Fibroblast of the aortic adventitia (primary cell): ENCODE measurements around the gene ZNF423. TPM values are rescaled to one million over a fixed set of nuclear protein-coding genes. Genes with fewer than 3 reads are reported as not detected.

Source experiments
- DNase-seq: peaks from one replicate; pipeline ENCODE4 v3.0.0-alpha.2; 2010; ENCODE audit warnings: low read depth
- H3K4me3 ChIP-seq: 2 replicates; pipeline ENCODE4 v1.5.1; 2011; ENCODE audit warnings: low read depth, mild to moderate bottlenecking, control low read depth, low read length, moderate library complexity
- CTCF ChIP-seq: IDR thresholded peaks from 2 replicates; pipeline ENCODE4 v1.5.1; 2011; ENCODE audit warnings: mild to moderate bottlenecking, low read length, control low read depth, inconsistent platforms; ENCODE audit not compliant: insufficient read depth
- total RNA-seq: library from RNA; depleted of rRNA; stranded (reverse); fragments of >200 nt; gene quantifications from 2 replicates; pipeline ENCODE4 v1.2.3, GENCODE V29; 2012; ENCODE audit warnings: low replicate concordance

ZNF423 gene
- total RNA-seq, 1 donor = 13.5 TPM

- no peak overlapping the region for H3K4me3 ChIP-seq
- no peak for DNase-seq
- no peak for TF ChIP-seq CTCF
These were observed 395.8 kb downstream of the ZNF423 start for GRCh38 chr16:49459953-49460735.

GRCh38 chr16:49458656-49459445 lies 397.1 kb downstream of the ZNF423 start:
- no peak for TF ChIP-seq CTCF
- no peak for DNase-seq
- H3K4me3 ChIP-seq = no peak overlapping the region

GRCh38 chr16:49458243-49458642 lies 397.7 kb downstream of the ZNF423 start:
- TF ChIP-seq CTCF = no peak
- DNase-seq = no peak
- H3K4me3 ChIP-seq = no peak overlapping the region

GRCh38 chr16:49457196-49457595 lies 398.7 kb downstream of the ZNF423 start:
- TF ChIP-seq CTCF = no peak
- H3K4me3 ChIP-seq = no peak overlapping the region
- no peak for DNase-seq

GRCh38 chr16:49456763-49457162 lies 399.1 kb downstream of the ZNF423 start:
- no peak for DNase-seq
- H3K4me3 ChIP-seq = no peak overlapping the region
- no peak for TF ChIP-seq CTCF

- H3K4me3 ChIP-seq = no peak overlapping the region
- DNase-seq = no peak
- TF ChIP-seq CTCF = no peak
These were observed 399.7 kb downstream of the ZNF423 start for GRCh38 chr16:49455991-49456745.
